HepG2 (cell line): ENCODE results near the gene UCN2. TPM values are rescaled to one million over a fixed set of nuclear protein-coding genes. Genes with fewer than 3 reads are reported as not detected.
A peak's percentile ranks its signal among the peaks of the same experiment; 100 is the strongest.

Experiments
- ATF1 ChIP-seq: IDR thresholded peaks from 2 replicates; pipeline ENCODE4 v1.6.1; 2016; ENCODE audit warnings: mild to moderate bottlenecking, control low read depth
- FIP1L1 ChIP-seq: fragments of 200-400 bp; formaldehyde crosslinking; IDR thresholded peaks from 2 replicates; pipeline ENCODE4 v1.6.1; 2018; ENCODE audit warnings: low read depth, mild to moderate bottlenecking, low read length, moderate library complexity, borderline replicate concordance; ENCODE audit not compliant: insufficient read depth
- KDM2A ChIP-seq: sonication (generic); formaldehyde crosslinking; IDR thresholded peaks from 2 replicates; pipeline ENCODE4 v1.4.0; 2020; ENCODE audit warnings: low read depth, missing genetic modification reagents, borderline replicate concordance
- RXRB ChIP-seq: IDR thresholded peaks from 2 replicates; pipeline ENCODE4 v1.6.1; 2016; ENCODE audit warnings: borderline replicate concordance, missing genetic modification reagents, missing compliant biosample characterization
- SATB2 ChIP-seq: sonication (generic); formaldehyde crosslinking; IDR thresholded peaks from 2 replicates; pipeline ENCODE4 v1.5.0; 2020; ENCODE audit warnings: missing genetic modification reagents
- TEAD3 ChIP-seq: optimal IDR thresholded peaks from 2 replicates; pipeline ENCODE3; 2016; ENCODE audit warnings: borderline replicate concordance
- ZNF17 ChIP-seq: sonication (generic); formaldehyde crosslinking; IDR thresholded peaks from 2 replicates; pipeline ENCODE4 v1.5.0; 2020; ENCODE audit warnings: mild to moderate bottlenecking, missing genetic modification reagents
- ZNF333 ChIP-seq: sonication (generic); formaldehyde crosslinking; IDR thresholded peaks from 2 replicates; pipeline ENCODE4 v1.4.0; 2020; ENCODE audit warnings: mild to moderate bottlenecking, missing genetic modification reagents, borderline replicate concordance
- polyA plus RNA-seq, 8 experiments: library from polyadenylated mRNA; depleted of rRNA in 3 of 8; stranded (reverse) in 7 of 8; unstranded in 1 of 8; fragments of >200 nt; fragmentation: Illumina TruSeq in 4 of 8; extraction: Trizol in 4 of 8; gene quantifications; 2 replicates each; pipeline versions ENCODE4 v1.2.1 to v1.2.3, GENCODE V29; 2011 to 2016; ENCODE audit warnings: low read depth in 4 of 8, missing spikeins in 1 of 8, mixed read lengths in 1 of 8; ENCODE audit not compliant: insufficient read depth in 1 of 8
- total RNA-seq, 5 experiments: library from RNA; depleted of rRNA; stranded (reverse); fragments of >200 nt; fragmentation: Illumina TruSeq; extraction: Trizol; gene quantifications; 2 replicates each; pipeline ENCODE4 v1.2.3, GENCODE V29; 2016; ENCODE audit warnings: low read depth in 1 of 5
- TF ChIP-seq, protein P1 (sequence below): sonication (generic); formaldehyde crosslinking; IDR thresholded peaks from 2 replicates; pipeline ENCODE4 v1.4.0; 2020; ENCODE audit warnings: missing genetic modification reagents
- TF ChIP-seq, protein P2 (sequence below): sonication (generic); formaldehyde crosslinking; IDR thresholded peaks from 2 replicates; pipeline ENCODE4 v1.4.0; 2020; ENCODE audit warnings: missing genetic modification reagents
- TF ChIP-seq, protein P3 (sequence below): sonication (generic); formaldehyde crosslinking; IDR thresholded peaks from 2 replicates; pipeline ENCODE4 v1.4.0; 2020; ENCODE audit warnings: mild to moderate bottlenecking, missing genetic modification reagents
- TF ChIP-seq, protein P4 (sequence below): IDR thresholded peaks from 2 replicates; pipeline ENCODE4 v1.6.1; 2016; ENCODE audit warnings: missing genetic modification reagents, missing compliant biosample characterization
- TF ChIP-seq, protein P5 (sequence below): sonication (generic); formaldehyde crosslinking; IDR thresholded peaks from 2 replicates; pipeline ENCODE4 v1.5.1; 2020; ENCODE audit warnings: mild to moderate bottlenecking, moderate library complexity, missing genetic modification reagents

Gene UCN2
- total and polyA plus RNA-seq, 2 of the 13 experiments (the other 11 are each of a cell fraction or from before 2014, with no cell fraction given) = 0.07 to 1.5 TPM

DNA sequence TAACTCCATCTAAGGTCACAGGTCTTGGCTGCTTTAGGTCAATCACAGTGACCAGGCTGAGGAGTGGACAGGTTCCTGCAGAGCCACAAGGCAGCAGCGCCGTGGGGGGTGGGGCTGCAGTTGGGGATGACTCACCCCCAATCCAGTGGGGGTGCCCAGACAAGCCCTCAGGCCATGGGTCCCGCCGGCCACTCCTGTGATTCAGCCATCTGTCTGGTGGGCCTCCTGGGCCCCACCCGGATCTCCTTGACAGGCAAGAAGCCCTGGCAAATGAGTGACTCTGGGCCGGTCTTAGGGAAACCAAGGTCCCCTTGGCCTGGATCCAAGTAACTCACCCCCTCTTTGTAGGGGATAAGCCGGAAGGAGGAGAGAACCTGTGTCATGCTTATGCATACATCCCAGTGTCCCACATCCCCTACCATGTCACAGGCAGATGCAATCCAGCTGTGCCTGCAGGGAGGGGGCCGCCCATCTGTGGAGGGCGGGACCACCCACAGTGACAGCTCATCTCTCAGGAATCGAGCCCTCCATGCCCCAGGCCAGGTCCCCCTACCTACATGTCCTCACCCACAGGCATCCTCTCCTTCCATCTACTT lies 32.0 kb upstream of the UCN2 start (continued):
- TF ChIP-seq, protein P1, sequence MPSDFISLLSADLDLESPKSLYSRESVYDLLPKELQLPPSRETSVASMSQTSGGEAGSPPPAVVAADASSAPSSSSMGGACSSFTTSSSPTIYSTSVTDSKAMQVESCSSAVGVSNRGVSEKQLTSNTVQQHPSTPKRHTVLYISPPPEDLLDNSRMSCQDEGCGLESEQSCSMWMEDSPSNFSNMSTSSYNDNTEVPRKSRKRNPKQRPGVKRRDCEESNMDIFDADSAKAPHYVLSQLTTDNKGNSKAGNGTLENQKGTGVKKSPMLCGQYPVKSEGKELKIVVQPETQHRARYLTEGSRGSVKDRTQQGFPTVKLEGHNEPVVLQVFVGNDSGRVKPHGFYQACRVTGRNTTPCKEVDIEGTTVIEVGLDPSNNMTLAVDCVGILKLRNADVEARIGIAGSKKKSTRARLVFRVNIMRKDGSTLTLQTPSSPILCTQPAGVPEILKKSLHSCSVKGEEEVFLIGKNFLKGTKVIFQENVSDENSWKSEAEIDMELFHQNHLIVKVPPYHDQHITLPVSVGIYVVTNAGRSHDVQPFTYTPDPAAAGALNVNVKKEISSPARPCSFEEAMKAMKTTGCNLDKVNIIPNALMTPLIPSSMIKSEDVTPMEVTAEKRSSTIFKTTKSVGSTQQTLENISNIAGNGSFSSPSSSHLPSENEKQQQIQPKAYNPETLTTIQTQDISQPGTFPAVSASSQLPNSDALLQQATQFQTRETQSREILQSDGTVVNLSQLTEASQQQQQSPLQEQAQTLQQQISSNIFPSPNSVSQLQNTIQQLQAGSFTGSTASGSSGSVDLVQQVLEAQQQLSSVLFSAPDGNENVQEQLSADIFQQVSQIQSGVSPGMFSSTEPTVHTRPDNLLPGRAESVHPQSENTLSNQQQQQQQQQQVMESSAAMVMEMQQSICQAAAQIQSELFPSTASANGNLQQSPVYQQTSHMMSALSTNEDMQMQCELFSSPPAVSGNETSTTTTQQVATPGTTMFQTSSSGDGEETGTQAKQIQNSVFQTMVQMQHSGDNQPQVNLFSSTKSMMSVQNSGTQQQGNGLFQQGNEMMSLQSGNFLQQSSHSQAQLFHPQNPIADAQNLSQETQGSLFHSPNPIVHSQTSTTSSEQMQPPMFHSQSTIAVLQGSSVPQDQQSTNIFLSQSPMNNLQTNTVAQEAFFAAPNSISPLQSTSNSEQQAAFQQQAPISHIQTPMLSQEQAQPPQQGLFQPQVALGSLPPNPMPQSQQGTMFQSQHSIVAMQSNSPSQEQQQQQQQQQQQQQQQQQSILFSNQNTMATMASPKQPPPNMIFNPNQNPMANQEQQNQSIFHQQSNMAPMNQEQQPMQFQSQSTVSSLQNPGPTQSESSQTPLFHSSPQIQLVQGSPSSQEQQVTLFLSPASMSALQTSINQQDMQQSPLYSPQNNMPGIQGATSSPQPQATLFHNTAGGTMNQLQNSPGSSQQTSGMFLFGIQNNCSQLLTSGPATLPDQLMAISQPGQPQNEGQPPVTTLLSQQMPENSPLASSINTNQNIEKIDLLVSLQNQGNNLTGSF (CRISPR knock-in tag) = no peak
- TF ChIP-seq SATB2 (CRISPR knock-in tag) (no peak), ATF1 (CRISPR knock-in tag) (no peak), RXRB (no peak), ZNF17 (CRISPR knock-in tag) (no peak), KDM2A (CRISPR knock-in tag) (peak; percentile 57), FIP1L1 (no peak), ZNF333 (no peak), TEAD3 (CRISPR knock-in tag) (no peak)
- TF ChIP-seq, protein P2, sequence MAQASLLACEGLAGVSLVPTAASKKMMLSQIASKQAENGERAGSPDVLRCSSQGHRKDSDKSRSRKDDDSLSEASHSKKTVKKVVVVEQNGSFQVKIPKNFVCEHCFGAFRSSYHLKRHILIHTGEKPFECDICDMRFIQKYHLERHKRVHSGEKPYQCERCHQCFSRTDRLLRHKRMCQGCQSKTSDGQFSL (CRISPR knock-in tag) = no peak
- TF ChIP-seq, protein P3, sequence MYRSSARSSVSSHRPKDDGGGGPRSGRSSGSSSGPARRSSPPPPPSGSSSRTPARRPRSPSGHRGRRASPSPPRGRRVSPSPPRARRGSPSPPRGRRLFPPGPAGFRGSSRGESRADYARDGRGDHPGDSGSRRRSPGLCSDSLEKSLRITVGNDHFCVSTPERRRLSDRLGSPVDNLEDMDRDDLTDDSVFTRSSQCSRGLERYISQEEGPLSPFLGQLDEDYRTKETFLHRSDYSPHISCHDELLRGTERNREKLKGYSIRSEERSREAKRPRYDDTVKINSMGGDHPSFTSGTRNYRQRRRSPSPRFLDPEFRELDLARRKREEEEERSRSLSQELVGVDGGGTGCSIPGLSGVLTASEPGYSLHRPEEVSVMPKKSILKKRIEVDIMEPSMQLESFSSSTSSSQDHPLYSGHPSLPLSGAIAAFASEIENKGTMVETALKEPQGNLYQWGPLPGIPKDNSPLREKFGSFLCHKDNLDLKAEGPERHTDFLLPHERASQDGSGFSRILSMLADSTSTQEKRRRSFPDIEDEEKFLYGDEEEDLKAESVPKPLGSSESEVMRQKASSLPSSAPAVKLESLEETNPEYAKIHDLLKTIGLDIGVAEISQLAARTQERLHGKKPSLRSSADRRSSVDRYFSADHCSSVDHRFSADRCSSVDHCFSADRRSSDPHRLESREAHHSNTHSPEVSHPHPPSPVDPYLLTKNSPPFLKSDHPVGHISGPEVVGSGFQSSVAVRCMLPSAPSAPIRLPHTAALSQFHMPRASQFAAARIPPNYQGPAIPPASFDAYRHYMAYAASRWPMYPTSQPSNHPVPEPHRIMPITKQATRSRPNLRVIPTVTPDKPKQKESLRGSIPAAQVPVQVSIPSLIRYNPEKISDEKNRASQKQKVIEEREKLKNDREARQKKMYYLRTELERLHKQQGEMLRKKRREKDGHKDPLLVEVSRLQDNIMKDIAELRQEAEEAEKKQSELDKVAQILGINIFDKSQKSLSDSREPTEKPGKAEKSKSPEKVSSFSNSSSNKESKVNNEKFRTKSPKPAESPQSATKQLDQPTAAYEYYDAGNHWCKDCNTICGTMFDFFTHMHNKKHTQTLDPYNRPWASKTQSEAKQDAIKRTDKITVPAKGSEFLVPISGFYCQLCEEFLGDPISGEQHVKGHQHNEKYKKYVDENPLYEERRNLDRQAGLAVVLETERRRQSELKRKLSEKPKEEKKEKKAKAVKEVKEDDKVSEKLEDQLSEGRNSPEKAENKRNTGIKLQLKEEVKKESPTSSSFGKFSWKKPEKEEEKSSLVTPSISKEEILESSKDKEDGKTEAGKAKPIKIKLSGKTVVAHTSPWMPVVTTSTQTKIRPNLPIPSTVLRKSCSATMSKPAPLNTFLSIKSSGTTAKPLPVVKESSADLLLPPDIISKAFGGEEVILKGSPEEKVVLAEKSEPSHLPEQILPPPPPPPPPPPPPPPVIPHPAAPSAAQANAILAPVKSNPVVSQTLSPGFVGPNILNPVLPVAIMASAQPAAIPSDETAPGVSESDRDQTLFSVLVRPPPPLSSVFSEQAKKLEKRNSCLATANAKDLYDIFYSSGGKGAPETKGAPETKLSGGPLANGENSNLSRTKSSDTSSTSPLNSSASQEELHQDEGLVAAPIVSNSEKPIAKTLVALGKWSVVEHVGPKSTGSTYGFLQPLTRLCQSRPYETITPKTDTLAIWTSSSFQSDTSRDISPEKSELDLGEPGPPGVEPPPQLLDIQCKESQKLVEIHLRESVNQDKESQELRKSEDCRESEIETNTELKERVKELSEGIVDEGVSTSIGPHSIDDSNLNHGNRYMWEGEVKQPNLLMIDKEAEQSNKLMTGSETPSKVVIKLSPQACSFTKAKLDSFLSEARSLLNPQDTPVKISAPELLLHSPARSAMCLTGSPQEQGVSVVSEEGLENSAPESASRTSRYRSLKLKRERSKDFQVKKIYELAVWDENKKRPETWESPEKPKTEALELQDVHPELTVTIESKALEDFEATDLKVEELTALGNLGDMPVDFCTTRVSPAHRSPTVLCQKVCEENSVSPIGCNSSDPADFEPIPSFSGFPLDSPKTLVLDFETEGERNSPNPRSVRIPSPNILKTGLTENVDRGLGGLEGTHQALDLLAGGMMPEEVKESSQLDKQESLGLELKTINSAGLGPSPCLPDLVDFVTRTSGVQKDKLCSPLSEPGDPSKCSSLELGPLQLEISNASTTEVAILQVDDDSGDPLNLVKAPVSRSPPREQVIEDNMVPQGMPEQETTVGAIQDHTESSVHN = no peak
- TF ChIP-seq, protein P4, sequence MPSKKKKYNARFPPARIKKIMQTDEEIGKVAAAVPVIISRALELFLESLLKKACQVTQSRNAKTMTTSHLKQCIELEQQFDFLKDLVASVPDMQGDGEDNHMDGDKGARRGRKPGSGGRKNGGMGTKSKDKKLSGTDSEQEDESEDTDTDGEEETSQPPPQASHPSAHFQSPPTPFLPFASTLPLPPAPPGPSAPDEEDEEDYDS (CRISPR knock-in tag) = no peak
- TF ChIP-seq, protein P5, sequence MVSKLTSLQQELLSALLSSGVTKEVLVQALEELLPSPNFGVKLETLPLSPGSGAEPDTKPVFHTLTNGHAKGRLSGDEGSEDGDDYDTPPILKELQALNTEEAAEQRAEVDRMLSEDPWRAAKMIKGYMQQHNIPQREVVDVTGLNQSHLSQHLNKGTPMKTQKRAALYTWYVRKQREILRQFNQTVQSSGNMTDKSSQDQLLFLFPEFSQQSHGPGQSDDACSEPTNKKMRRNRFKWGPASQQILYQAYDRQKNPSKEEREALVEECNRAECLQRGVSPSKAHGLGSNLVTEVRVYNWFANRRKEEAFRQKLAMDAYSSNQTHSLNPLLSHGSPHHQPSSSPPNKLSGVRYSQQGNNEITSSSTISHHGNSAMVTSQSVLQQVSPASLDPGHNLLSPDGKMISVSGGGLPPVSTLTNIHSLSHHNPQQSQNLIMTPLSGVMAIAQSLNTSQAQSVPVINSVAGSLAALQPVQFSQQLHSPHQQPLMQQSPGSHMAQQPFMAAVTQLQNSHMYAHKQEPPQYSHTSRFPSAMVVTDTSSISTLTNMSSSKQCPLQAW (CRISPR knock-in tag) = no peak
